Fibroblast of pulmonary artery (primary cell): ENCODE measurements around the gene SOD2.
"Not testable (repeated sequence)": the region's sequence is repeated elsewhere in the genome, so short reads cannot be mapped to it uniquely, and the experiment has no call there.

Source experiments
- DNase-seq: peaks from one replicate; pipeline ENCODE4 v3.0.0-alpha.2; 2010; ENCODE audit warnings: low read depth
- H3K4me3 ChIP-seq: replicated peaks from 2 replicates; pipeline ENCODE4 v1.5.1; 2011; ENCODE audit warnings: low read depth, mild to moderate bottlenecking, control low read depth, low read length, moderate library complexity
- TF ChIP-seq, protein P1 (sequence below): IDR thresholded peaks from 2 replicates; pipeline ENCODE4 v1.5.1; 2011; ENCODE audit warnings: mild to moderate bottlenecking, control low read depth, low read length, inconsistent platforms; ENCODE audit errors: missing control alignments

SOD2 gene

DNA sequence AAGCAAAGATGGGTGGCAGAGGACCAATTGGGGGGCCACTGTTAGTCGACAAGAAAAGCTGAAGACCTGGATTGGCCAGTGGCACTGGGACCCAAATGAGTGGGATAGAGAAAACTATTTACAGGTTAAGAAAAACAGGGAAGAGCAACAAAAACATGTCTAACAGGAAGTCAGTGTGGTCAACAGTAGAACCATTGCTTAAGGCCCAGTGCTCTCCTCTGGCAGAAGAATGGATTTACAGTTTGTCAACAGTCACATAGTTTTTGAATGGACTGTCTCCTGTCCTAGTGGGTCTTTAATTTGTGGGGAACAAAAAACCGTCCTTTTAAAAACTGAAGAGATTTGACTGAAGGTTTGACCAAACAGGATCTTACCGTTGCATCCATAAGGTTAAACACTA lies 22.1 kb upstream of the SOD2 start:
- peak; percentile 17 for DNase-seq
- no peak overlapping the region for H3K4me3 ChIP-seq

DNA sequence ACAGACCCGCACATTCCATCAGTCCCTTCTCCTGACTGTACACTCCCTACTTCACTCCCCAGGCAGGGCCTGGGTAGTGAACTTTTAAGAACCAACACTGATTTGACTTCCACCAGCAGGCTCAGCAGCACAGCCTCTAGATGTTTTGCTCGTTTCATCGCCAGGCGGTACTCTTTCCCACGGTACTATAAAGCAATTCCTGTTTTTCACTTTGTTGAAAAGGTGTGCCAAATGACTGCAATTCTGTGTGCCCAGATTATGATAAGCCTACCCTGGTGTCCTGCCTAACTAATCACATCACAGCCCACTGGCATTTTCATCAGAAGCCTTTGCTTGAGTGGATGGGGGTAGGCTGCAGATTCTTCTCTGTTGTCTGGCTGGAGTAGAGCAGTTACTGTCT lies 21.4 kb upstream of the SOD2 start:
- no peak for DNase-seq
- TF ChIP-seq, protein P1, sequence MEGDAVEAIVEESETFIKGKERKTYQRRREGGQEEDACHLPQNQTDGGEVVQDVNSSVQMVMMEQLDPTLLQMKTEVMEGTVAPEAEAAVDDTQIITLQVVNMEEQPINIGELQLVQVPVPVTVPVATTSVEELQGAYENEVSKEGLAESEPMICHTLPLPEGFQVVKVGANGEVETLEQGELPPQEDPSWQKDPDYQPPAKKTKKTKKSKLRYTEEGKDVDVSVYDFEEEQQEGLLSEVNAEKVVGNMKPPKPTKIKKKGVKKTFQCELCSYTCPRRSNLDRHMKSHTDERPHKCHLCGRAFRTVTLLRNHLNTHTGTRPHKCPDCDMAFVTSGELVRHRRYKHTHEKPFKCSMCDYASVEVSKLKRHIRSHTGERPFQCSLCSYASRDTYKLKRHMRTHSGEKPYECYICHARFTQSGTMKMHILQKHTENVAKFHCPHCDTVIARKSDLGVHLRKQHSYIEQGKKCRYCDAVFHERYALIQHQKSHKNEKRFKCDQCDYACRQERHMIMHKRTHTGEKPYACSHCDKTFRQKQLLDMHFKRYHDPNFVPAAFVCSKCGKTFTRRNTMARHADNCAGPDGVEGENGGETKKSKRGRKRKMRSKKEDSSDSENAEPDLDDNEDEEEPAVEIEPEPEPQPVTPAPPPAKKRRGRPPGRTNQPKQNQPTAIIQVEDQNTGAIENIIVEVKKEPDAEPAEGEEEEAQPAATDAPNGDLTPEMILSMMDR, result no peak
- H3K4me3 ChIP-seq, result no peak overlapping the region

More for the DNA sequence above, 22.1 kb upstream of the SOD2 start:
- TF ChIP-seq, protein P1, result no peak

DNA sequence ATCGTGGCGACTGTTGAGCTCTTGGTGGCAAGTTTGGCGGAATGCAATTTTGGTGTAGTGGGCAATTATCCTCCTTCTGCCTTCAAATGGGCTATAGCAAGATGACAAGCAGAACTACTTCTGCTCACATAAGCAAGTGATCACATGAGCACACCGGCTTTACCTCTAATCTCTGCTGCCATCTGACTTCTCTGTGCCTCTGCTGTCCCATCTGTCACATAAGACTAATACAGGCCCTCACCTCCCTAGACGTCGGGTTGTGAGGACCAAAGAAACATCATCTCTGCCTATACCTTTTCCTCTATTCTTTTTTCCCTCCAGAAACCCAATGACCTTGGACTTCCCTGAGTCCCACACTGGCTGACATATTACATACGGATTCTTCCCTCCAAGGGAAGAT lies 20.9 kb upstream of the SOD2 start:
- TF ChIP-seq, protein P1, result no peak
- no peak overlapping the region for H3K4me3 ChIP-seq
- DNase-seq, result no peak

DNA sequence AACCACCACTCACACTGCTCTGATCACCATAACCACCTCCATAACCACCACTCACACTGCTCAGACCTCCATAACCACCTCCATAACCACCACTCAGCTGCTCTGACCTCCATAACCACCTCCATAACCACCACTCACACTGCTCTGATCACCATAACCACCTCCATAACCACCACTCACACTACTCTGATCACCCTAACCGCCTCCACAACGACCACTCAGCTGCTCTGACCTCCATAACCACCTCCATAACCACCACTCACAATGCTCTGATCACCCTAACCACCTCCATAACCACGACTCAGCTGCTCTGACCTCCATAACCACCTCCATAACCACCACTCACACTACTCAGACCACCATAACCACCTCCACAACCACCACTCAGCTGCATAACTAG lies 19.3 kb upstream of the SOD2 start:
- not testable (repeated sequence) for H3K4me3 ChIP-seq, DNase-seq

DNA sequence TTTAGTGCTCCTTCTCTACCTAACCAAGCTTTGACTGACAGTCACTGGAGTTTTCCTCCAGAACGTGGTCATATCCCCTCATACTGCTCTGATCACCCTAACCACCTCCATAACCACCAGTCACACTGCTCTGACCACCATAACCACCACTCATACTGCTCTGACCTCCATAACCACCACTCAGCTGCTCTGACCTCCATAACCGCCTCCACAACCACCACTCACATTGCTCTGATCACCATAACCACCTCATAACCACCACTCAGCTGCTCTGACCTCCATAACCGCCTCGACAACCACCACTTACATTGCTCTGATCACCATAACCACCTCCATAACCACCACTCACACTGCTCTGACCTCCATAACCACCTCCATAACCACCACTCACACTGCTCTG lies 17.6 kb upstream of the SOD2 start:
- DNase-seq, H3K4me3 ChIP-seq: not testable (repeated sequence)

DNA sequence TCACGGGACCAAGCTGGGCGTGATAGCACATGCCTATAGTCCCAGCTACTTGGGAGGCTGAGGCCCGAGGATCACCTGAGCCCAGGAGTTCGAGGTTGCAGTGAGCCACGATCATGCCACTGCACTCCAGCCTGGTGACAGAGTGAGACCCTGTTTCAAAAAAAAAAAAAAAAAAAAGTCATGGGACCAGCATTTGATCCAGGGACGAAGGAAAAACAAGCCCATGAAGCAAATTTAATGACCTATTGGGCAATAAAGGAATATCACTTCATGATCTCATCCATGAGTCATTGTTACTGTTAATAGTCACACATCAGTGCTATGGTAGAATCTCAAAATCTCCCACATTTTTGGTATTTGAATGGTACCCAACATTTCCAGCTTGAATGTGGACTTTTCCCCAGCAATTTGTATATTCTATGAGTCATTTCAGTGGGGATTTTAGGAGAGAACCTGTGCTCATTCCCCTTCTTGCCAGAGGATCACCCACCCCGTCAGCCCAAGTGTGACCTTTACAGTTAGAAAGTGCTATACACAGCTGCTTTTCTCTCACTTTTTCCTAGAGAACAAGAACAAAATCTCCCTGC lies 8.5 kb upstream of the SOD2 start:
- peak; percentile 91 for DNase-seq
- no peak overlapping the region for H3K4me3 ChIP-seq
- TF ChIP-seq, protein P1, result no peak

DNA sequence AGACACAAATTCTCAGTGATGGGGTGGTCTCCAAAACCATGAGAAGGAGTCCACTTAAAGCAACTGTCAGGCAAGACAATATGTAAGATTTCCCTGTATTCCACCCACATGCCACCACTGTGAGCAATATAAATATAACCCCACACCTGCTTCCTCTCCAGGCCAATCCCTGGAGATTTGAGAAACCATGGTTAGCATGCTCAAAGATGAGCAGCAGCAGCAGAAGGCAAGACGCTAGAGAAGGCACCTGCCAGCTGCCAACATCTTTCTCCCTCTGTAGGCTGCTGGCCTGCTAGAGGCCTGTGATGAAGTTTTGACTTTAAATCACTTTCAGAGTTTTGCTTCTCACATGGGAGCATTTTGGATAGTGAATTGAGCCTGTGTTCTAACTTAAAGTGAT lies 7.9 kb upstream of the SOD2 start:
- no peak overlapping the region for H3K4me3 ChIP-seq
- no peak for DNase-seq
- TF ChIP-seq, protein P1, result no peak

DNA sequence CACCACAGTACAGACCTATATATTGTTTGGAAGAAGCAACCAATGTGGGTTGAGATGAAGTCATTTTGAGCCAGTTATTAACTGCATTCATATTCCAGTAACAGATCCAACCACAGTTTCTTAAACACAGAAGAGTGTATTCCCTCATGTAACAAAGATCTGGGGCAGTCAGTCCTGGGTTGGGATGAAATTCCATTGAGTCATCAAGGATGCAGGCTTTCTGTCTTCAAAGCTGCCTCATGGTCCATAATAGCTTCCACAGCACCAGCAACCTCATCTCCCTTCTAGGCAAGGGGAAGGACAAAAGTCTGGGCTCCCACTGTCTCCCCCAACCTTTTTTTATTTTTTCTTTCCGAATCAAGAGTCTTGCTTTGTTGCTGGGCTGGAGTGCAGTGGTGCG lies 2.9 kb upstream of the SOD2 start:
- no peak overlapping the region for H3K4me3 ChIP-seq
- TF ChIP-seq, protein P1, result no peak
- DNase-seq, result no peak
